Astrocyte (in vitro differentiated cells and primary cell): ENCODE data around the gene PPP1R11. TPM values are rescaled to one million over a fixed set of nuclear protein-coding genes. Genes with fewer than 3 reads are reported as not detected.
A peak's percentile ranks its signal among the peaks of the same experiment; 100 is the strongest.

Source experiments
- DNase-seq: peaks from one replicate; pipeline ENCODE4 v3.0.0-alpha.2; 2010; ENCODE audit warnings: low read depth
- FAIRE-seq: peaks from 2 replicates; lab custom pipeline; 2011; peaks lifted over from hg19 to GRCh38; lab: Jason Lieb, UNC
- H2AFZ ChIP-seq: 2 replicates; pipeline ENCODE4 v1.6.0; 2012; ENCODE audit warnings: low read depth, low read length, inconsistent platforms
- H3K27ac ChIP-seq: 2 replicates; pipeline ENCODE4 v1.5.1; 2011; ENCODE audit warnings: low read depth, low read length, inconsistent platforms
- H3K27me3 ChIP-seq: 2 replicates; pipeline ENCODE4 v1.6.0; 2011; ENCODE audit warnings: low read length, inconsistent platforms; ENCODE audit not compliant: insufficient read depth
- H3K36me3 ChIP-seq: 2 replicates; pipeline ENCODE4 v1.5.1; 2011; ENCODE audit warnings: low read length, inconsistent platforms; ENCODE audit not compliant: insufficient read depth
- H3K4me1 ChIP-seq: 2 replicates; pipeline ENCODE4 v1.5.1; 2011; ENCODE audit warnings: low read length, inconsistent platforms; ENCODE audit not compliant: insufficient read depth
- H3K4me2 ChIP-seq: 2 replicates; pipeline ENCODE4 v1.6.0; 2012; ENCODE audit warnings: low read length, inconsistent platforms
- H3K4me3 ChIP-seq: 2 replicates; pipeline ENCODE4 v1.5.1; 2011; ENCODE audit warnings: low read depth, mild to moderate bottlenecking, low read length, inconsistent platforms; ENCODE audit not compliant: insufficient read depth
- H3K79me2 ChIP-seq: 2 replicates; pipeline ENCODE4 v1.6.0; 2012; ENCODE audit warnings: mild to moderate bottlenecking, low read length, inconsistent platforms; ENCODE audit not compliant: insufficient read depth
- H3K9ac ChIP-seq: 2 replicates; pipeline ENCODE4 v1.6.0; 2012; ENCODE audit warnings: mild to moderate bottlenecking, low read length, inconsistent platforms
- H3K9me3 ChIP-seq: 2 replicates; pipeline ENCODE4 v1.5.1; 2012; ENCODE audit warnings: low read depth, mild to moderate bottlenecking, low read length, inconsistent platforms; ENCODE audit not compliant: insufficient read depth
- H4K20me1 ChIP-seq: 2 replicates; pipeline ENCODE4 v1.6.0; 2012; ENCODE audit warnings: low read length, inconsistent platforms; ENCODE audit not compliant: insufficient read depth
- H3K27ac Mint-ChIP-seq: one replicate; pipeline ENCODE4 v1.8.0; 2021; ENCODE audit warnings: mild to moderate bottlenecking, mixed read lengths; ENCODE audit not compliant: unreplicated experiment
- H3K27me3 Mint-ChIP-seq: one replicate; pipeline ENCODE4 v1.8.0; 2021; ENCODE audit warnings: low read depth, mixed read lengths; ENCODE audit not compliant: unreplicated experiment
- H3K36me3 Mint-ChIP-seq: one replicate; pipeline ENCODE4 v1.8.0; 2021; ENCODE audit warnings: low read depth, mixed read lengths; ENCODE audit not compliant: unreplicated experiment
- H3K4me1 Mint-ChIP-seq: one replicate; pipeline ENCODE4 v1.8.0; 2021; ENCODE audit warnings: low read depth, mixed read lengths; ENCODE audit not compliant: unreplicated experiment
- H3K4me3 Mint-ChIP-seq: one replicate; pipeline ENCODE4 v1.8.0; 2021; ENCODE audit warnings: mild to moderate bottlenecking, moderate library complexity, mixed read lengths; ENCODE audit not compliant: unreplicated experiment
- H3K9me3 Mint-ChIP-seq: one replicate; pipeline ENCODE4 v1.8.0; 2021; ENCODE audit warnings: mild to moderate bottlenecking, mixed read lengths; ENCODE audit not compliant: unreplicated experiment
- EZH2 ChIP-seq: IDR thresholded peaks from 2 replicates; pipeline ENCODE4 v1.6.1; 2012; ENCODE audit warnings: mild to moderate bottlenecking, low read length, inconsistent platforms; ENCODE audit not compliant: insufficient read depth
- total RNA-seq: library from RNA; stranded (reverse); gene quantifications from 2 replicates; pipeline ENCODE4 v1.2.1, GENCODE V29; 2021
- TF ChIP-seq, protein P1 (sequence below): IDR thresholded peaks from 2 replicates; pipeline ENCODE4 v1.5.1; 2011; ENCODE audit warnings: low read depth, mild to moderate bottlenecking, inconsistent platforms, low read length, moderate library complexity; ENCODE audit not compliant: insufficient read depth

The PPP1R11 gene
- total RNA-seq, 1 donor from 2014 or later: 37.8 TPM

DNA sequence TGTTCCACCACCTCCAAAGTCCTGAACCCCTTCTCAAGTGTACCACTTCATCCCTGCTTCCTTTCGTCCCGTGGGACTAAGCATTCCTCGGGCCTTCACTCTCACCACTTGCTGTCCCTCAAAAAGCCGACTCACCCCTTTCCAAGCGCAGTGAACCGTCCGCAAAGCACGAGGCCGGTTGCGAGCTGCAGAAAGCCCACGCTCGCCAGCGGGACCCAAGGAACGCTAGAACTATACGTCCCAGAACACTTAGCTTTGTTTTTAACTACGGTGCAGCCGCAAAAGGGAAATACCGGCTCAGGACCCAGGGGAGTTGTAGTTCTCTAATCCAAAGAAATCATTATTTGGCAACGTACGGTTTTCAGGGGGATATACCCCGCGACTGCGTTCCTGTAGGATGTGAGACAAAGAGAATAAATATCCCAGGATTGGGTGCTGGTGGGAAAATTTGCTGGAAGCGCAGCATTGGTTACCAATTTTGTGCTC lies 6.3 kb upstream of the PPP1R11 start:
- H3K9ac ChIP-seq: peak overlapping the region; percentile 97
- H3K9me3 ChIP-seq: no peaks in the 10 kb centered on the region
- Mint-ChIP-seq H3K36me3 (no peaks in the 10 kb centered on the region), H3K27ac (peak overlapping the region; percentile 99), H3K4me1 (peaks cover 2% of the 10 kb centered on the region), H3K4me3 (peak overlapping the region; percentile 99), H3K9me3 (no peaks in the 10 kb centered on the region), H3K27me3 (no peaks in the 10 kb centered on the region)
- H2AFZ ChIP-seq: peak overlapping the region; percentile 88
- DNase-seq (peak; percentile 38), FAIRE-seq (no peak)
- H3K4me3 ChIP-seq: peak overlapping the region; percentile 100
- peaks cover 24% of the 10 kb centered on the region for H3K79me2 ChIP-seq
- peak overlapping the region; percentile 97 for H3K4me2 ChIP-seq
- H3K27me3 ChIP-seq: no peaks in the 10 kb centered on the region
- no peaks in the 10 kb centered on the region for H4K20me1 ChIP-seq
- TF ChIP-seq, protein P1, sequence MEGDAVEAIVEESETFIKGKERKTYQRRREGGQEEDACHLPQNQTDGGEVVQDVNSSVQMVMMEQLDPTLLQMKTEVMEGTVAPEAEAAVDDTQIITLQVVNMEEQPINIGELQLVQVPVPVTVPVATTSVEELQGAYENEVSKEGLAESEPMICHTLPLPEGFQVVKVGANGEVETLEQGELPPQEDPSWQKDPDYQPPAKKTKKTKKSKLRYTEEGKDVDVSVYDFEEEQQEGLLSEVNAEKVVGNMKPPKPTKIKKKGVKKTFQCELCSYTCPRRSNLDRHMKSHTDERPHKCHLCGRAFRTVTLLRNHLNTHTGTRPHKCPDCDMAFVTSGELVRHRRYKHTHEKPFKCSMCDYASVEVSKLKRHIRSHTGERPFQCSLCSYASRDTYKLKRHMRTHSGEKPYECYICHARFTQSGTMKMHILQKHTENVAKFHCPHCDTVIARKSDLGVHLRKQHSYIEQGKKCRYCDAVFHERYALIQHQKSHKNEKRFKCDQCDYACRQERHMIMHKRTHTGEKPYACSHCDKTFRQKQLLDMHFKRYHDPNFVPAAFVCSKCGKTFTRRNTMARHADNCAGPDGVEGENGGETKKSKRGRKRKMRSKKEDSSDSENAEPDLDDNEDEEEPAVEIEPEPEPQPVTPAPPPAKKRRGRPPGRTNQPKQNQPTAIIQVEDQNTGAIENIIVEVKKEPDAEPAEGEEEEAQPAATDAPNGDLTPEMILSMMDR: no peak
- TF ChIP-seq EZH2: no peak
- peaks cover 9% of the 10 kb centered on the region for H3K36me3 ChIP-seq
- peak overlapping the region; percentile 80 for H3K27ac ChIP-seq
- peaks cover 15% of the 10 kb centered on the region for H3K4me1 ChIP-seq

DNA sequence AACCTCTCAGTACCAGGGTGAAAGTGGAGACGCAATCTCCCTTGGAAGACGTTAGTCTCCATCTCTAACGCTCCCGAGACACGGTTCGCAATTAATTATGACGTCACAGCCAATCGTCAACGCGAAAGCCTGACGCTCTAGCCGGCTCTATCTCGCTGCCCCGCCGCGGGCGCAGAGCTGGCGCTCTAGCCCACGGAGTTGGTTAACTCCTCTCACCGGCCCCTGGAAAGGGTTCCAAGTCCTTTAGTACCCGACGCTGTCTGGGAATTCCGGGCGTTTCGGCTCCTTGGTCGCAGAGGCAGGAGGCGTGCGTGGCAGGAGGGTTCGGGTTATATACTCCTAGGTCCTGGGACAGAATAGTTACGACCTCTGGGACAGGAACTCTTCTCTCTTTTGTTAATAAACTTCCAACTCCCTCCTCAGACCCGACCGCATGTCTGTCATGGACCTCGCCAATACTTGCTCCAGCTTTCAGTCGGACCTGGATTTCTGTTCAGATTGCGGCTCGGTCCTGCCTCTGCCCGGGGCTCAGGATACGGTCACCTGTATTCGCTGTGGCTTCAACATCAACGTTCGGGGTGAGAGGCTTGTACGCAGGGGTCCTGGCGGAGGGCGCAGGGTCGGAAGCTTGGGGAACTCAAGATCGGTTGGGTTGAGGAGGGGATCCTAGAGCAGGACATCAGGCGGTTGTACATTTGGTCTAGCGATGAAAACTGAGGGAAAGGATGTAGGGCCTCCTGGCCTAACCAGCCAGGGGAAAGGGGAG lies 5.7 kb upstream of the PPP1R11 start, which contains the start of gene POLR1H:
Gene POLR1H, plus strand, starts transcription at position 174 of the 766 bp plus-strand sequence. Its CDS starts 260 bp downstream, at position 434.
- H3K27me3 Mint-ChIP-seq: no peaks in the 10 kb centered on the region
- no peaks in the 10 kb centered on the region for H3K36me3 Mint-ChIP-seq
- H3K27me3 ChIP-seq: no peaks in the 10 kb centered on the region
- no peaks in the 10 kb centered on the region for H4K20me1 ChIP-seq
- peak within 1 kb of the TSS; percentile 97 for H3K9ac ChIP-seq
- H3K4me3 Mint-ChIP-seq: peak within 1 kb of the TSS; percentile 99
- no peaks in the 10 kb centered on the region for H3K9me3 ChIP-seq
- peak within 1 kb of the TSS; percentile 88 for H2AFZ ChIP-seq
- H3K36me3 ChIP-seq: peaks cover 9% of the 10 kb centered on the region
- peaks cover 20% of the 10 kb centered on the region for H3K4me1 ChIP-seq
- no peak for TF ChIP-seq EZH2
- TF ChIP-seq, protein P1: no peak
- FAIRE-seq: peak; percentile 32
- peak; percentile 92 for DNase-seq
- H3K27ac ChIP-seq: peak within 1 kb of the TSS; percentile 80
- peaks cover 5% of the 10 kb centered on the region for H3K4me1 Mint-ChIP-seq
- H3K4me3 ChIP-seq: peak within 1 kb of the TSS; percentile 100
- no peaks in the 10 kb centered on the region for H3K9me3 Mint-ChIP-seq
- peak within 1 kb of the TSS; percentile 97 for H3K4me2 ChIP-seq
- H3K27ac Mint-ChIP-seq: peak within 1 kb of the TSS; percentile 99
- H3K79me2 ChIP-seq: peaks cover 24% of the 10 kb centered on the region
